Measurements from ENCODE around the gene MAP2K3.
A peak's percentile ranks its signal among the peaks of the same experiment; 100 is the strongest.

MAP2K3 gene

GRCh38 chr17:21284319-21285163, at the start of gene MAP2K3:
TSS of gene MAP2K3 (plus strand) at chr17:21284711. CDS start at chr17:21284921, 210 bp downstream.
- peak; percentile 99 for DNase-seq

- no peak for DNase-seq
These were observed 48.6 kb upstream of the MAP2K3 start for GRCh38 chr17:21235921-21236320.

GRCh38 chr17:21239680-21240368, 44.7 kb upstream of the MAP2K3 start:
- no peak for DNase-seq

- no peak for DNase-seq
These were observed 44.0 kb upstream of the MAP2K3 start for GRCh38 chr17:21240369-21241055.

GRCh38 chr17:21241564-21241963, 42.9 kb upstream of the MAP2K3 start:
- no peak for DNase-seq

- DNase-seq, result peak; percentile 56
These were observed 42.3 kb upstream of the MAP2K3 start for GRCh38 chr17:21242026-21242697.

- DNase-seq, result no peak
These were observed 41.6 kb upstream of the MAP2K3 start for GRCh38 chr17:21242780-21243515.

GRCh38 chr17:21243516-21244303, 40.8 kb upstream of the MAP2K3 start:
- no peak for DNase-seq

- no peak for DNase-seq
These were observed 38.8 kb upstream of the MAP2K3 start for GRCh38 chr17:21245639-21246084.

GRCh38 chr17:21246698-21247097, 37.8 kb upstream of the MAP2K3 start:
- DNase-seq, result no peak

GRCh38 chr17:21247552-21248258, 36.8 kb upstream of the MAP2K3 start:
- no peak for DNase-seq

GRCh38 chr17:21248500-21248899, 36.0 kb upstream of the MAP2K3 start:
- no peak for DNase-seq

GRCh38 chr17:21249086-21249795, 35.3 kb upstream of the MAP2K3 start:
- DNase-seq, result no peak

- DNase-seq, result no peak
These were observed 34.4 kb upstream of the MAP2K3 start for GRCh38 chr17:21249920-21250703.

- DNase-seq, result no peak
These were observed 33.7 kb upstream of the MAP2K3 start for GRCh38 chr17:21250854-21251253.

GRCh38 chr17:21251337-21252010, 33.0 kb upstream of the MAP2K3 start:
- DNase-seq, result no peak

- no peak for DNase-seq
These were observed 32.2 kb upstream of the MAP2K3 start for GRCh38 chr17:21252289-21252795.

Data from EL (cell line).